PFSK-1 (cell line): ENCODE results near the gene THG1L.

ENCODE experiments used
- FOXP2 ChIP-seq: optimal IDR thresholded peaks from 2 replicates; pipeline ENCODE3; 2011; ENCODE audit warnings: borderline replicate concordance, control low read depth, inconsistent platforms; ENCODE audit not compliant: insufficient read depth; ENCODE audit errors: extremely low read length, extremely low read depth
- POLR2AphosphoS5 ChIP-seq: IDR thresholded peaks from 2 replicates; pipeline ENCODE4 v1.6.1; 2012; ENCODE audit warnings: low read depth, mild to moderate bottlenecking, control low read depth, low read length, moderate library complexity
- SIN3A ChIP-seq: IDR thresholded peaks from 2 replicates; pipeline ENCODE4 v1.6.1; 2012; ENCODE audit warnings: mild to moderate bottlenecking, low read length, moderate library complexity, borderline replicate concordance; ENCODE audit not compliant: insufficient read depth
- TAF1 ChIP-seq: IDR thresholded peaks from 2 replicates; pipeline ENCODE4 v1.6.1; 2012; ENCODE audit warnings: low read length, control low read depth, borderline replicate concordance; ENCODE audit not compliant: insufficient read depth
- TF ChIP-seq, protein P1 (sequence below), 2 experiments: IDR thresholded peaks; 2 replicates each; pipeline versions ENCODE4 v1.6.1 to v1.8.0; 2011 to 2012; ENCODE audit warnings: low read depth in 2 of 2, low read length in 2 of 2, control low read depth in 1 of 2, inconsistent platforms in 1 of 2, mild to moderate bottlenecking in 1 of 2, moderate library complexity in 1 of 2; ENCODE audit not compliant: insufficient read depth in 1 of 2

The THG1L gene

DNA sequence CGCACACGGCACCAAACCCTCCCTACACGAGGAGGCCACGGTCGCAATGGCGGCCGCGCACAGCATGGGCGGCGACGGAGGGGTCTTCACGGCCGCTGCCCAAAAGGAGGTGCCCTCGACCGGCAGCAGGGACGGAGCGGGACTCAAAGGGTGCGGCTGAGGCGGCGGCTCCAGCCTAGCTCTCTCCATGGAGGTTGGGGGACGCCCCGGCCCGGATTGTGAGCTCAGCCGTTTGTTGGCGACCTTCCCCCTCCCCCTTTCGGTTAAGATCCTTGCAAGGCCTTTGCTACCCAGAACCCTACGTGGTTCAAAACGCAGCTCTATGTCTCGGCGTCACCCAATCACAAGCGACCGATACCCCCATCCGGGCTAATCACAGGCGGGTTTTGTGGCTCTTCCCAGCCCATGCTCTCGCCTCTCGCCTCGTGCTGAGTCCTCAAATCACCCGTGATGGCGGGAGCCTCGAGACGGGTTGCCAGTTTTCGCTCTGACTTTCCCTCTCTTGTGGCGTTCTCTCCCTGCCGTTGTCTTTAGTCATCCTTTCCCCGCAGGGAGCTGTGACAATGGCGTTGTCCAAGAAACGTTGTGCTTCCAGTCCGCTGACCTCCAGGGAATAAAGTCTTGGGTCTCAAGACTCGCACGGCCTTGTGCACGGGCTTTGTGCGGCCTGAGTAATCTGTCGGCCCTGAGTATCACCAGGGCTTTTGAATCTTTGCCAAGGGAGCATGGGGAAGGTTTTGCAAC lies 40.4 kb upstream of the THG1L start:
- TF ChIP-seq, protein P1, sequence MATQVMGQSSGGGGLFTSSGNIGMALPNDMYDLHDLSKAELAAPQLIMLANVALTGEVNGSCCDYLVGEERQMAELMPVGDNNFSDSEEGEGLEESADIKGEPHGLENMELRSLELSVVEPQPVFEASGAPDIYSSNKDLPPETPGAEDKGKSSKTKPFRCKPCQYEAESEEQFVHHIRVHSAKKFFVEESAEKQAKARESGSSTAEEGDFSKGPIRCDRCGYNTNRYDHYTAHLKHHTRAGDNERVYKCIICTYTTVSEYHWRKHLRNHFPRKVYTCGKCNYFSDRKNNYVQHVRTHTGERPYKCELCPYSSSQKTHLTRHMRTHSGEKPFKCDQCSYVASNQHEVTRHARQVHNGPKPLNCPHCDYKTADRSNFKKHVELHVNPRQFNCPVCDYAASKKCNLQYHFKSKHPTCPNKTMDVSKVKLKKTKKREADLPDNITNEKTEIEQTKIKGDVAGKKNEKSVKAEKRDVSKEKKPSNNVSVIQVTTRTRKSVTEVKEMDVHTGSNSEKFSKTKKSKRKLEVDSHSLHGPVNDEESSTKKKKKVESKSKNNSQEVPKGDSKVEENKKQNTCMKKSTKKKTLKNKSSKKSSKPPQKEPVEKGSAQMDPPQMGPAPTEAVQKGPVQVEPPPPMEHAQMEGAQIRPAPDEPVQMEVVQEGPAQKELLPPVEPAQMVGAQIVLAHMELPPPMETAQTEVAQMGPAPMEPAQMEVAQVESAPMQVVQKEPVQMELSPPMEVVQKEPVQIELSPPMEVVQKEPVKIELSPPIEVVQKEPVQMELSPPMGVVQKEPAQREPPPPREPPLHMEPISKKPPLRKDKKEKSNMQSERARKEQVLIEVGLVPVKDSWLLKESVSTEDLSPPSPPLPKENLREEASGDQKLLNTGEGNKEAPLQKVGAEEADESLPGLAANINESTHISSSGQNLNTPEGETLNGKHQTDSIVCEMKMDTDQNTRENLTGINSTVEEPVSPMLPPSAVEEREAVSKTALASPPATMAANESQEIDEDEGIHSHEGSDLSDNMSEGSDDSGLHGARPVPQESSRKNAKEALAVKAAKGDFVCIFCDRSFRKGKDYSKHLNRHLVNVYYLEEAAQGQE (IDR thresholded peaks at IDR 0.05; ENCODE audit: insufficient read depth in 1 of 2, low read depth in 2 of 2, low read length in 2 of 2) = no peak
- TF ChIP-seq FOXP2 (no peak), SIN3A (no peak), POLR2AphosphoS5 (no peak), TAF1 (no peak)

DNA sequence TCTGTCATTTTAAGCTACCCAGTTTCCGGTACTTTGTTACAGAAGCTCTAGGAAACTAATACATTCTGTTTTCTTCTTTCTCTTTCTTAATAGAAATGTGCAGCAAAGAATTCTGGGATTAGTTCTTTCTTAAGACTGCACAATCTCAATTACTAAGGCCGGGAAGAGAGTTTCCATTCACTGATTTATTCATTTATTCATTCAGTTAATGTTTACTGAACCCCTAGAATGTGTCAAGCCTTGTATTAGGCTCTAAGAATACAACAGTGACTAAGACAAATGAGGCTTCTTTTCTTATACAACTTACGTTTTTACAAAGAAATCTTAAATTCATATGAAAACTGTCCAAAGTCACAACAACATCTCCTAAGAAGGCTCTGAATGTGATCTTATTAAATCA lies 27.5 kb upstream of the THG1L start:
- TF ChIP-seq FOXP2 (no peak), SIN3A (no peak), TAF1 (no peak)

DNA sequence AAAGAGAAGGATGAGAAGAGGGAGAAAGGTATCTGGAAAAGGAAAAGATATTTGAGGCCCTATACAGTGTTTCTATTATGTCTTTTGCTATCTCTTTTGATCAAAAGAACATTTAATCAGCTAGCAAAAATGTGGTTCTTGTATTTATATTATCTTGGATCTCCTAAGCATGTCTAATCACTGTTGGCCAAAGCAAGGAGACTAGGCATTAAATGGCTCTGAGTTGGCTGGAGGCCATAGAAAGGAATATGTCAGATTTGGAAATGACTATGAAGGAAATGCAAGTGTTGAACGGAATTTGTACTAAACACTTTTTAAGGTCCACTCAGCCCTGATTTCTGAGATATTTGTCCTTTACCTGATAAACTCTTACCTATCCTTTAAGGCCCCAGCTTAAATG lies 22.4 kb upstream of the THG1L start:
- TF ChIP-seq POLR2AphosphoS5 (no peak), TAF1 (no peak), FOXP2 (no peak), SIN3A (no peak)
- TF ChIP-seq, protein P1 (IDR thresholded peaks at IDR 0.05; ENCODE audit: insufficient read depth in 1 of 2, low read depth in 2 of 2, low read length in 2 of 2) = no peak

DNA sequence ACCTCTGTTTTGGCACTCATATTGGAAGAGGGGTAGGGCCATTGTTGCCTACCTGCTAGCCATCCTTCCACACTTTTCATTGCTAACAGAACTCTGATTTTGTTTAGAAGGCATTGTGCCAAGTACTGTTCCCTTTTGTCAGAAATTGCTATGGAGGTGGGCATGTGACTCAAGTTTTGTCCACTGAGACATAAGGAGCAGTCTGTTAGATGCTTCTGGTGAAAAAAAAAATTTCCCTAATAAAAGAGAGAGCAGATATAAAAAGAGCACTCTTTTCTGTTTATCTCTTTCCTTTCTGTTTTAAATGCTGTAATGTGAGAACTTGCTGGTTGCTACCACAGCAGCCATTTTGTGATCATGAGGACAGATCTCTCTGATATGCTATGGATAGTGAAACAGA lies 21.9 kb upstream of the THG1L start:
- TF ChIP-seq FOXP2 (no peak), SIN3A (no peak), TAF1 (no peak), POLR2AphosphoS5 (no peak)
- TF ChIP-seq, protein P1 (IDR thresholded peaks at IDR 0.05; ENCODE audit: insufficient read depth in 1 of 2, low read depth in 2 of 2, low read length in 2 of 2) = no peak

DNA sequence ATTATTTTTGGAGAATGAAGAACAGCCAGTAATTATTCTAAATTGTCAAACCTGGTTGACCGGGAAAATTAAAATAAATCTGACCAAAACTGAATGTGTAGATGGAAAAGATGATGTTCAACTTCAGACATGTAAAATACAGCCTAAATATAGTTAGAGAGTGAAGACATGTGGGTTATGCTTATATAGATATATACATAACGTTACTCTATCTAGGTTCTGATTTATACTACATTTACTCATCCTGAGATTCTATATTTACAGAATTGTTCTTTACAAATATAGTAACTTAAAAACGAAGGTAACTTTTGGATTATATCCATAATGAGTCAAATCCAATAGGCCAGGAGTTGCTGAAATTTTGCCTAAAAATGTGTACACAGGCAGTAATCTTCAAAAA lies 20.8 kb upstream of the THG1L start:
- no peak for TF ChIP-seq POLR2AphosphoS5

DNA sequence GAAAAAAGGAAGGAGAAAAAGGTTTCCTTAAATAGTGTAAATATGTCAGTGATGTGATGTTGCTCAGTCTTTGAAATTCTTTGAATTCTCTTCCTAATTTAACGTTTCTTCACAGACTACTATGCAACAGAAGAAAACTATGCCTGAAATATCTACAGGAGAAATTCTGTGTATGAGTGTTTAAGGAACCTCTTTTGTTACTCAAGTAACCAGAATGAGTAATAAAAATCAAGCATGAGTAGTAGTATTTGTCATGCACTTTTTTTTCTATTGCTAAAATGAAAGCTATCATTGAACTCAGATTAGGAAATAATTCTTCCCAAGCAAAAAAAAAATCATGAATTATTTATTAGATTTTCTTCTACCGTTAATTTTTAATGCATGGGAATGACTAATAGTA lies 20.3 kb upstream of the THG1L start:
- no peak for TF ChIP-seq POLR2AphosphoS5
- no peak for TF ChIP-seq SIN3A
- TF ChIP-seq, protein P1 (IDR thresholded peaks at IDR 0.05; ENCODE audit: insufficient read depth in 1 of 2, low read depth in 2 of 2, low read length in 2 of 2) = no peak
